HCT116 (cell line): ENCODE measurements around the gene SLC5A3. TPM values are rescaled to one million over a fixed set of nuclear protein-coding genes. Genes with fewer than 3 reads are reported as not detected.

ENCODE experiments used
- ATAC-seq: fragments of 200-7000 bp; cut with Tn5 transposase; 2 replicates; pipeline ENCODE4 v1.9.1; 2020; ENCODE audit warnings: mild to moderate bottlenecking, moderate library complexity
- BruUV-seq: library from RNA; stranded (reverse); fragments of 400-500 nt; replicated peaks from 2 replicates; lab custom pipeline; 2021; lab: Mats Ljungman, UMichigan
- CTCF ChIA-PET: fragments of 300-600 bp; sonication (Branson Sonifier 250); formaldehyde crosslinking; loops from one replicate; lab custom pipeline; 2021; ENCODE audit warnings: antibody characterized with exemption; lab: Charles Lee
- POLR2A ChIA-PET: fragments of 300-600, 350-600 bp; sonication (Branson Sonifier 250); formaldehyde crosslinking; loops from one replicate; lab custom pipeline; 2021; ENCODE audit warnings: antibody characterized with exemption; lab: Charles Lee
- RAD21 ChIA-PET, 2 experiments: fragments of 300-600 bp; sonication (Branson Sonifier 250); formaldehyde crosslinking; loops; one replicate each; lab custom pipeline; 2023; ENCODE audit warnings: low total read pairs in 2 of 2; ENCODE audit not compliant: uncharacterized antibody in 2 of 2, unreplicated experiment in 2 of 2, low non-redundant PET in 1 of 2; lab: Charles Lee
- DNase-seq: peaks from one replicate; pipeline ENCODE4 v3.0.0-alpha.2; 2010; ENCODE audit warnings: low read depth, low spot score
- H2AFZ ChIP-seq: fragments of 200-600 bp; shearing (Covaris generic), sonication (generic); 2 replicates; pipeline ENCODE4 v1.6.1; 2017; ENCODE audit warnings: low read depth, mixed run types, mixed read lengths, antibody characterized with exemption, low read length; ENCODE audit not compliant: poor library complexity, severe bottlenecking
- H3K27ac ChIP-seq: 2 replicates; pipeline ENCODE4 v1.5.1; 2012; ENCODE audit warnings: low read depth, low read length
- H3K27me3 ChIP-seq: fragments of 200-600 bp; sonication (generic); 2 replicates; pipeline ENCODE4 v1.6.1; 2016; ENCODE audit warnings: mixed run types, low read length, mixed read lengths; ENCODE audit not compliant: insufficient read depth
- H3K36me3 ChIP-seq, 2 experiments: fragments of 200-500 bp in 1 of 2; fragments of 200-600 bp in 1 of 2; sonication (Bioruptor generic) in 1 of 2; sonication (generic) in 1 of 2; 2 replicates each; pipeline versions ENCODE4 v1.5.1 to v1.6.1; 2014 to 2016; ENCODE audit warnings: low read length in 2 of 2, inconsistent platforms in 1 of 2, mixed read lengths in 1 of 2, mixed run types in 1 of 2; ENCODE audit not compliant: insufficient read depth in 2 of 2, control insufficient read depth in 1 of 2
- H3K4me1 ChIP-seq, 2 experiments: fragments of 200-600 bp in 1 of 2; sonication (generic) in 1 of 2; 2 replicates each; pipeline versions ENCODE4 v1.5.1 to v1.6.1; 2012 to 2017; ENCODE audit warnings: low read length in 2 of 2, inconsistent platforms in 1 of 2, mild to moderate bottlenecking in 1 of 2, mixed read lengths in 1 of 2, mixed run types in 1 of 2, moderate library complexity in 1 of 2; ENCODE audit not compliant: insufficient read depth in 2 of 2, control insufficient read depth in 1 of 2
- H3K4me2 ChIP-seq: fragments of 200-600 bp; sonication (generic); 2 replicates; pipeline ENCODE4 v1.6.1; 2017; ENCODE audit warnings: mixed run types, low read length, mixed read lengths
- H3K4me3 ChIP-seq, 2 experiments: fragments of 200-600 bp in 1 of 2; sonication (generic) in 1 of 2; replicated peaks in 1 of 2; 2 replicates each; pipeline ENCODE4 v1.5.1; 2011 to 2016; ENCODE audit warnings: low read length in 2 of 2, control low read depth in 1 of 2, low read depth in 1 of 2, mild to moderate bottlenecking in 1 of 2, mixed read lengths in 1 of 2, mixed run types in 1 of 2
- H3K79me2 ChIP-seq: fragments of 200-600 bp; sonication (generic); 2 replicates; pipeline ENCODE4 v1.6.1; 2017; ENCODE audit warnings: mild to moderate bottlenecking, mixed run types, low read length, moderate library complexity, mixed read lengths; ENCODE audit not compliant: insufficient read depth
- H3K9ac ChIP-seq: fragments of 200-600 bp; sonication (generic); 2 replicates; pipeline ENCODE4 v1.6.1; 2016; ENCODE audit warnings: low read length, mixed read lengths
- H3K9me2 ChIP-seq: fragments of 200-600 bp; sonication (generic), shearing (Covaris generic); 2 replicates; pipeline ENCODE4 v1.6.1; 2017; ENCODE audit warnings: mixed run types, mild to moderate bottlenecking, moderate library complexity; ENCODE audit not compliant: insufficient read depth
- H3K9me3 ChIP-seq, 2 experiments: fragments of 200-500 bp in 1 of 2; fragments of 200-600 bp in 1 of 2; sonication (Bioruptor generic) in 1 of 2; sonication (generic) in 1 of 2; 2 replicates each; pipeline ENCODE4 v1.6.1; 2014 to 2017; ENCODE audit warnings: low read length in 2 of 2, mixed read lengths in 2 of 2, inconsistent platforms in 1 of 2, low read depth in 1 of 2, mild to moderate bottlenecking in 1 of 2, mixed run types in 1 of 2, moderate library complexity in 1 of 2; ENCODE audit not compliant: control insufficient read depth in 1 of 2, insufficient read depth in 1 of 2
- H4K20me1 ChIP-seq: fragments of 200-600 bp; sonication (generic), shearing (Covaris generic); 2 replicates; pipeline ENCODE4 v1.6.1; 2017; ENCODE audit warnings: mixed run types, mild to moderate bottlenecking, moderate library complexity; ENCODE audit not compliant: insufficient read depth
- CBX3 ChIP-seq: IDR thresholded peaks from 2 replicates; pipeline ENCODE4 v1.6.1; 2012; ENCODE audit warnings: low read depth
- EZH2 ChIP-seq: fragments of 200-600 bp; sonication (generic); IDR thresholded peaks from 2 replicates; pipeline ENCODE4 v1.6.1; 2017; ENCODE audit warnings: antibody characterized with exemption, mixed run types
- JUND ChIP-seq: IDR thresholded peaks from 2 replicates; pipeline ENCODE4 v1.6.1; 2012
- MAX ChIP-seq: IDR thresholded peaks from 2 replicates; pipeline ENCODE4 v1.6.1; 2012
- SIN3A ChIP-seq: IDR thresholded peaks from 2 replicates; pipeline ENCODE4 v1.6.1; 2012; ENCODE audit warnings: low read depth
- SRF ChIP-seq: IDR thresholded peaks from 2 replicates; pipeline ENCODE4 v1.6.1; 2012; ENCODE audit warnings: low read depth
- TCF7L2 ChIP-seq: IDR thresholded peaks from 2 replicates; pipeline ENCODE4 v1.7.0; 2011; ENCODE audit warnings: borderline replicate concordance, inconsistent platforms; ENCODE audit not compliant: insufficient read depth, insufficient read length; ENCODE audit errors: extremely low read depth
- intact Hi-C: fragments of 100-400 bp; cut with micrococcal nuclease; formaldehyde crosslinking; loops from 2 replicates; pipeline ENCODE4 v1.10.0; 2022
- total RNA-seq: library from RNA; stranded (reverse); gene quantifications from one replicate; pipeline ENCODE4 v1.2.1, GENCODE V29; 2021; ENCODE audit not compliant: unreplicated experiment
- TF ChIP-seq, protein P1 (sequence below), 3 experiments: fragments of 200-600 bp in 1 of 3; sonication (generic) in 1 of 3; IDR thresholded peaks in 2 of 3; conservative IDR thresholded peaks in 1 of 3; 2 replicates each; pipeline ENCODE4 v1.5.1; 2012 to 2017; ENCODE audit warnings: low read depth in 2 of 3, low read length in 2 of 3, antibody characterized with exemption in 1 of 3, borderline replicate concordance in 1 of 3, control low read depth in 1 of 3, mild to moderate bottlenecking in 1 of 3, mixed read lengths in 1 of 3, mixed run types in 1 of 3, moderate library complexity in 1 of 3; ENCODE audit not compliant: insufficient read depth in 1 of 3

The SLC5A3 gene
- total RNA-seq, 1 experiment from 2014 or later, result 11.8 TPM

DNA sequence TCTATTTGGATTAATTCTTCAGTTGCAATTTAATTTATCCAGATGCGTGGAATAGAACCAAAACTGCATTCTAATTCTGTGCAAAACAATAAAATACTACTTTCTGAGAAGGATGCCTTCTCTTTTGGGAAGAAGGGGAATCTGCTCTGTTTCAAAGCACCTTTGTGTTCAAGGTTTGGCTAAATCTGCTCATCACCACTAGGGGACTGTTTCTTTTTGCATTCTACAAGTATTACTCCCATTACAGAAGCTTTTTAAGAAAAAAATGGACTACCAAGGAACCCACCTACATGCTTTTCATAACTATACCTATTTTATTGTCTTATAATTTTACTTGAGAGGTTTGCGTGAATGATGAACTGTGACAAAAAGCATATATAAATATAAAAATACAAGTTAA, 18.2 kb downstream of the SLC5A3 start:
- no TSS peak for BruUV-seq
- TF ChIP-seq MAX, result no peak
- TF ChIP-seq, protein P1, sequence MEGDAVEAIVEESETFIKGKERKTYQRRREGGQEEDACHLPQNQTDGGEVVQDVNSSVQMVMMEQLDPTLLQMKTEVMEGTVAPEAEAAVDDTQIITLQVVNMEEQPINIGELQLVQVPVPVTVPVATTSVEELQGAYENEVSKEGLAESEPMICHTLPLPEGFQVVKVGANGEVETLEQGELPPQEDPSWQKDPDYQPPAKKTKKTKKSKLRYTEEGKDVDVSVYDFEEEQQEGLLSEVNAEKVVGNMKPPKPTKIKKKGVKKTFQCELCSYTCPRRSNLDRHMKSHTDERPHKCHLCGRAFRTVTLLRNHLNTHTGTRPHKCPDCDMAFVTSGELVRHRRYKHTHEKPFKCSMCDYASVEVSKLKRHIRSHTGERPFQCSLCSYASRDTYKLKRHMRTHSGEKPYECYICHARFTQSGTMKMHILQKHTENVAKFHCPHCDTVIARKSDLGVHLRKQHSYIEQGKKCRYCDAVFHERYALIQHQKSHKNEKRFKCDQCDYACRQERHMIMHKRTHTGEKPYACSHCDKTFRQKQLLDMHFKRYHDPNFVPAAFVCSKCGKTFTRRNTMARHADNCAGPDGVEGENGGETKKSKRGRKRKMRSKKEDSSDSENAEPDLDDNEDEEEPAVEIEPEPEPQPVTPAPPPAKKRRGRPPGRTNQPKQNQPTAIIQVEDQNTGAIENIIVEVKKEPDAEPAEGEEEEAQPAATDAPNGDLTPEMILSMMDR (IDR thresholded peaks at IDR 0.05 in 2 of 3, conservative IDR thresholded peaks at IDR 0.05 in 1 of 3; ENCODE audit: borderline replicate concordance in 1 of 3, insufficient read depth in 1 of 3, low read depth in 2 of 3, low read length in 2 of 3), result peak in 2 of 3 experiments; percentile 51 to 58; a peak in 4 of 6 replicates
- TF ChIP-seq, all 23 proteins: peak for 1
- ChIA-PET RAD21 (no interaction called here), CTCF (interaction anchor here (1.1 to 1.8 kb wide), 5 partner anchors 10 to 256 kb away, joined by 4 to 7 read pairs (median 5); no protein-coding TSS in a partner anchor), POLR2A (no interaction called here)
- Histone ChIP-seq H2AFZ (no peak overlapping the region), H3K9ac (no peak overlapping the region), H3K36me3 (peaks cover 0 to 3% of the 10 kb centered on the region in 2 experiments; a peak in 1 of 4 replicates), H3K79me2 (peaks cover 97% of the 10 kb centered on the region), H3K4me2 (no peak overlapping the region), H3K9me3 (no peaks in the 10 kb centered on the region), H3K27ac (no peak overlapping the region), H3K4me1 (no peaks in the 10 kb centered on the region), H3K9me2 (no peaks in the 10 kb centered on the region), H4K20me1 (peaks cover 14% of the 10 kb centered on the region; the same call in 1 of the 2 replicates), H3K4me3 (no peak overlapping the region), H3K27me3 (no peaks in the 10 kb centered on the region)
- intact Hi-C loops, result no loop called here
- ATAC-seq, result no peak
- DNase-seq, result peak; percentile 3

GRCh38 chr21:34092262-34092921, 19.0 kb downstream of the SLC5A3 start:
- Histone ChIP-seq H3K9me3 (no peaks in the 10 kb centered on the region), H3K9me2 (no peaks in the 10 kb centered on the region), H3K27ac (no peak overlapping the region), H3K36me3 (peaks cover 0 to 3% of the 10 kb centered on the region in 2 experiments; a peak in 1 of 4 replicates), H2AFZ (no peak overlapping the region), H4K20me1 (peaks cover 14% of the 10 kb centered on the region; the same call in 1 of the 2 replicates), H3K4me3 (no peak overlapping the region), H3K79me2 (peaks cover 97% of the 10 kb centered on the region), H3K27me3 (no peaks in the 10 kb centered on the region), H3K4me1 (no peaks in the 10 kb centered on the region), H3K4me2 (no peak overlapping the region), H3K9ac (no peak overlapping the region)
- ATAC-seq (no peak), DNase-seq (no peak)
- intact Hi-C loops, result no loop called here
- no peak for TF ChIP-seq TCF7L2
- TF ChIP-seq SRF, result no peak
- no peak for TF ChIP-seq SIN3A
- TF ChIP-seq EZH2, result no peak
- no peak for TF ChIP-seq CBX3
- no peak for TF ChIP-seq JUND
- CTCF ChIA-PET, result interaction anchor here (1.1 to 1.7 kb wide), 4 partner anchors 10 to 255 kb away, joined by 4 to 7 read pairs (median 5); no protein-coding TSS in a partner anchor
- POLR2A ChIA-PET, result no interaction called here
- BruUV-seq, result no TSS peak
- RAD21 ChIA-PET, result no interaction called here
